Smooth muscle cell (in vitro differentiated cells): ENCODE data around the gene DUSP18. TPM values are rescaled to one million over a fixed set of nuclear protein-coding genes. Genes with fewer than 3 reads are reported as not detected.

ENCODE experiments used
- DNase-seq: peaks from one replicate; lab custom pipeline; 2025; ENCODE audit not compliant: unreplicated experiment; lab: John Stamatoyannopoulos, UW
- H2AFZ ChIP-seq: fragments of 200-600 bp; sonication (generic); 2 replicates; pipeline ENCODE4 v1.6.0; 2016; ENCODE audit warnings: antibody characterized with exemption, low read depth, mild to moderate bottlenecking
- H3F3A ChIP-seq: fragments of 200-600 bp; sonication (generic); 2 replicates; pipeline ENCODE4 v1.6.0; 2017; ENCODE audit warnings: antibody characterized with exemption, low read depth
- H3K27ac ChIP-seq: fragments of 200-600 bp; sonication (generic); 2 replicates; pipeline ENCODE4 v1.5.1; 2016; ENCODE audit warnings: low read depth, mild to moderate bottlenecking
- H3K27me3 ChIP-seq: fragments of 200-600 bp; sonication (generic); 2 replicates; pipeline ENCODE4 v1.6.1; 2016; ENCODE audit warnings: low read depth, mild to moderate bottlenecking
- H3K36me3 ChIP-seq: fragments of 200-600 bp; sonication (generic); 2 replicates; pipeline ENCODE4 v1.5.1; 2016; ENCODE audit warnings: low read depth
- H3K4me1 ChIP-seq: fragments of 200-600 bp; sonication (generic); 2 replicates; pipeline ENCODE4 v1.5.1; 2016; ENCODE audit warnings: low read depth
- H3K4me2 ChIP-seq: fragments of 200-600 bp; sonication (generic); 2 replicates; pipeline ENCODE4 v1.6.0; 2016; ENCODE audit warnings: mild to moderate bottlenecking
- H3K4me3 ChIP-seq: fragments of 200-600 bp; sonication (generic); 2 replicates; pipeline ENCODE4 v1.5.1; 2016; ENCODE audit warnings: mild to moderate bottlenecking
- H3K79me2 ChIP-seq: fragments of 200-600 bp; sonication (generic); 2 replicates; pipeline ENCODE4 v1.6.0; 2016; ENCODE audit warnings: low read depth, mild to moderate bottlenecking
- H3K9ac ChIP-seq: fragments of 200-600 bp; sonication (generic); 2 replicates; pipeline ENCODE4 v1.6.0; 2016; ENCODE audit warnings: low read depth
- H3K9me3 ChIP-seq: fragments of 200-600 bp; sonication (generic); replicated peaks from 2 replicates; pipeline ENCODE4 v1.5.1; 2016; ENCODE audit warnings: low read depth
- H4K20me1 ChIP-seq: fragments of 200-600 bp; sonication (generic); 2 replicates; pipeline ENCODE4 v1.6.0; 2016; ENCODE audit warnings: low read depth
- WGBS: methylation state at CpG from one replicate; pipeline ENCODE4 v1.1.7; 2016; ENCODE audit warnings: low lambda C conversion rate; 5-methylcytosine and 5-hydroxymethylcytosine counted together
- polyA plus RNA-seq: library from polyadenylated mRNA; unstranded; fragments of >200 nt; fragmentation: Nextera tagmentation; extraction: Ambion mirVana; gene quantifications from 2 replicates; pipeline ENCODE4 v1.2.1, GENCODE V29; 2016
- total RNA-seq: library from RNA; depleted of rRNA; stranded (reverse); fragments of >200 nt; gene quantifications from 2 replicates; pipeline ENCODE4 v1.2.3, GENCODE V29; 2014
- TF ChIP-seq, protein P1 (sequence below): fragments of 200-600 bp; sonication (generic); IDR thresholded peaks from 2 replicates; pipeline ENCODE4 v1.5.1; 2017; ENCODE audit warnings: borderline replicate concordance, mild to moderate bottlenecking, antibody characterized with exemption; ENCODE audit not compliant: insufficient read depth, poor library complexity, severe bottlenecking

DUSP18 gene
- total and polyA plus RNA-seq, 2 experiments from 2014 or later = 8.1 to 8.9 TPM

GRCh38 chr22:30668386-30668710 lies 673 bp upstream of the DUSP18 start:
- no peaks in the 10 kb centered on the region for H3K9me3 ChIP-seq
- H3K9ac ChIP-seq = no peak overlapping the region
- peaks cover 3% of the 10 kb centered on the region for H3K27me3 ChIP-seq
- TF ChIP-seq, protein P1, sequence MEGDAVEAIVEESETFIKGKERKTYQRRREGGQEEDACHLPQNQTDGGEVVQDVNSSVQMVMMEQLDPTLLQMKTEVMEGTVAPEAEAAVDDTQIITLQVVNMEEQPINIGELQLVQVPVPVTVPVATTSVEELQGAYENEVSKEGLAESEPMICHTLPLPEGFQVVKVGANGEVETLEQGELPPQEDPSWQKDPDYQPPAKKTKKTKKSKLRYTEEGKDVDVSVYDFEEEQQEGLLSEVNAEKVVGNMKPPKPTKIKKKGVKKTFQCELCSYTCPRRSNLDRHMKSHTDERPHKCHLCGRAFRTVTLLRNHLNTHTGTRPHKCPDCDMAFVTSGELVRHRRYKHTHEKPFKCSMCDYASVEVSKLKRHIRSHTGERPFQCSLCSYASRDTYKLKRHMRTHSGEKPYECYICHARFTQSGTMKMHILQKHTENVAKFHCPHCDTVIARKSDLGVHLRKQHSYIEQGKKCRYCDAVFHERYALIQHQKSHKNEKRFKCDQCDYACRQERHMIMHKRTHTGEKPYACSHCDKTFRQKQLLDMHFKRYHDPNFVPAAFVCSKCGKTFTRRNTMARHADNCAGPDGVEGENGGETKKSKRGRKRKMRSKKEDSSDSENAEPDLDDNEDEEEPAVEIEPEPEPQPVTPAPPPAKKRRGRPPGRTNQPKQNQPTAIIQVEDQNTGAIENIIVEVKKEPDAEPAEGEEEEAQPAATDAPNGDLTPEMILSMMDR = no peak
- no peaks in the 10 kb centered on the region for H3F3A ChIP-seq
- H3K4me1 ChIP-seq = peaks cover 11% of the 10 kb centered on the region
- H3K79me2 ChIP-seq = no peaks in the 10 kb centered on the region
- no peak overlapping the region for H3K27ac ChIP-seq
- peak overlapping the region; percentile 85 for H2AFZ ChIP-seq
- 19% methylated on average over 10 of the region's 10 CpGs for WGBS
- H3K4me2 ChIP-seq = peak overlapping the region; percentile 93
- H3K4me3 ChIP-seq = peak overlapping the region; percentile 51
- no peaks in the 10 kb centered on the region for H3K36me3 ChIP-seq
- DNase-seq = no peak
- H4K20me1 ChIP-seq = no peaks in the 10 kb centered on the region

- H3F3A ChIP-seq = no peaks in the 10 kb centered on the region
- H4K20me1 ChIP-seq = no peaks in the 10 kb centered on the region
- no peak overlapping the region for H3K27ac ChIP-seq
- no peak for DNase-seq
- peaks cover 11% of the 10 kb centered on the region for H3K4me1 ChIP-seq
- no peaks in the 10 kb centered on the region for H3K36me3 ChIP-seq
- peak overlapping the region; percentile 85 for H2AFZ ChIP-seq
- TF ChIP-seq, protein P1 = no peak
- H3K9ac ChIP-seq = peak overlapping the region; percentile 35
- H3K9me3 ChIP-seq = no peaks in the 10 kb centered on the region
- peak overlapping the region; percentile 93 for H3K4me2 ChIP-seq
- H3K79me2 ChIP-seq = no peaks in the 10 kb centered on the region
- 19% methylated on average over 16 of the region's 18 CpGs for WGBS
- peak overlapping the region; percentile 51 for H3K4me3 ChIP-seq
- H3K27me3 ChIP-seq = peaks cover 3% of the 10 kb centered on the region
Measured at GRCh38 chr22:30667107-30667493, 575 bp downstream of the DUSP18 start.

DNA sequence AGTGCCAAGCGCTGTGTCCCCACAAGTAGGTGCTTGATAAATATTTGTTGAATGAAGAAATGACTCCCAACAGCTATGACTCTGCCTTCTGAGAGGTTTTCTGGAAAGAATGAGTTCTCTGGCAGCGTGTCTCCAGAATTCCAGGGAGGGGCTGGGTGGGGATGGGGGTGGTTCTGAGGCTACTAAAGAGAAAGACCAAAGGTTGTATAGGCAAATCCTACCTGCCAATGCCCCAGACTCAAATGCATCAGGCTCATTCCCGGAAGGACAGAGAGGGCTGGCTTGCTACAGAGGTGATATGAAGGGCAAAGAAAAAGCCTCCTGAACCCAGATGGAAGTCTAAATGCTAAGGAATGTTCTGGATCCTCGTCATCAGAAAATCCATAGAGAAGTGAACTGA lies 1.9 kb downstream of the DUSP18 start:
- H4K20me1 ChIP-seq = no peaks in the 10 kb centered on the region
- TF ChIP-seq, protein P1 = no peak
- no peaks in the 10 kb centered on the region for H3F3A ChIP-seq
- no peak for DNase-seq
- no peak overlapping the region for H3K4me3 ChIP-seq
- H3K79me2 ChIP-seq = no peaks in the 10 kb centered on the region
- WGBS = 93% methylated on average over 4 of the region's 4 CpGs
- no peak overlapping the region for H3K4me2 ChIP-seq
- H3K4me1 ChIP-seq = peaks cover 11% of the 10 kb centered on the region
- no peak overlapping the region for H2AFZ ChIP-seq
- H3K27ac ChIP-seq = no peak overlapping the region
- no peaks in the 10 kb centered on the region for H3K9me3 ChIP-seq
- no peaks in the 10 kb centered on the region for H3K36me3 ChIP-seq
- H3K27me3 ChIP-seq = peaks cover 3% of the 10 kb centered on the region
- H3K9ac ChIP-seq = no peak overlapping the region

DNA sequence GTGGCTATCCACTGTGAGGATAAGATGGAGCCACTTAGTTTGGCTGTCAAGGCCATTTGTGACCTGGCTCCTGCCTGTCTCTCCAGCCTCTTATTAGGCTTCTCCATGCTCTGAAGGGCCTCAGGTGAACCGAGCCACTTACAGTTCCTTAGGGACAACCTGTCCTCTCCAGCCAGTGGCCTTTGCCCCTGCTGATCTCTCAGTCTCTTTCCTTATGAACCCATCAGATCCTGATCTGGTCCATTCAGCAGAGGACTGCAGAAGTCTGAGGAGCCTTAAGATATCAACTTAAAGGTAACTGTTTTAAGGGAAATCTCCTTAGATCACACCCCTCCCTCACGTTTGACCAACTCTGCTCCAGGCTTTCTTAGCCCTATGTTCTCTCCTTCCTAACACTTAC lies 2.4 kb downstream of the DUSP18 start:
- no peaks in the 10 kb centered on the region for H4K20me1 ChIP-seq
- peaks cover 11% of the 10 kb centered on the region for H3K4me1 ChIP-seq
- no peaks in the 10 kb centered on the region for H3K36me3 ChIP-seq
- no peak overlapping the region for H3K4me2 ChIP-seq
- no peak for DNase-seq
- 91% methylated on average over 2 of the region's 2 CpGs for WGBS
- H3K9me3 ChIP-seq = no peaks in the 10 kb centered on the region
- H3F3A ChIP-seq = no peaks in the 10 kb centered on the region
- no peak overlapping the region for H3K9ac ChIP-seq
- TF ChIP-seq, protein P1 = no peak
- H3K27me3 ChIP-seq = peaks cover 3% of the 10 kb centered on the region
- no peaks in the 10 kb centered on the region for H3K79me2 ChIP-seq
- no peak overlapping the region for H3K27ac ChIP-seq
- no peak overlapping the region for H3K4me3 ChIP-seq
- no peak overlapping the region for H2AFZ ChIP-seq
